A673 (cell line): ENCODE measurements around the gene CDC6. TPM values are rescaled to one million over a fixed set of nuclear protein-coding genes. Genes with fewer than 3 reads are reported as not detected.

Experiments used
- BruUV-seq: library from RNA; stranded (reverse); fragments of 400-500 nt; replicated peaks from 2 replicates; lab custom pipeline; 2021; lab: Mats Ljungman, UMichigan
- CTCF ChIA-PET: fragments of 300-600 bp; sonication (Branson Sonifier 250); formaldehyde crosslinking; loops from one replicate; lab custom pipeline; 2022; ENCODE audit warnings: antibody characterized with exemption; lab: Charles Lee
- POLR2A ChIA-PET: fragments of 300-600 bp; sonication (Branson Sonifier 250); formaldehyde crosslinking; loops from one replicate; lab custom pipeline; 2022; ENCODE audit warnings: antibody characterized with exemption; ENCODE audit not compliant: low non-redundant PET; lab: Charles Lee
- DNase-seq: peaks from one replicate; pipeline ENCODE4 v3.0.0-alpha.2; 2015; ENCODE audit warnings: low spot score
- H3K27ac ChIP-seq: fragments of 200-600 bp; sonication (generic); 2 replicates; pipeline ENCODE4 v1.5.1; 2016; ENCODE audit warnings: mixed run types, low read depth, mild to moderate bottlenecking, mixed read lengths, antibody characterized with exemption, low read length; ENCODE audit not compliant: poor library complexity, severe bottlenecking
- H3K27me3 ChIP-seq: fragments of 200-600 bp; sonication (generic); replicated peaks from 2 replicates; pipeline ENCODE4 v1.6.1; 2017; ENCODE audit warnings: mixed run types, low read depth, mild to moderate bottlenecking, mixed read lengths, antibody characterized with exemption, low read length; ENCODE audit not compliant: insufficient read depth, poor library complexity
- H3K36me3 ChIP-seq: fragments of 200-600 bp; sonication (generic); 2 replicates; pipeline ENCODE4 v1.6.1; 2016; ENCODE audit warnings: mixed run types, mild to moderate bottlenecking, mixed read lengths, antibody characterized with exemption, low read length; ENCODE audit not compliant: insufficient read depth, poor library complexity, severe bottlenecking
- H3K4me1 ChIP-seq: fragments of 200-600 bp; sonication (generic); 2 replicates; pipeline ENCODE4 v1.6.1; 2017; ENCODE audit warnings: mixed run types, mild to moderate bottlenecking, mixed read lengths, antibody characterized with exemption, low read length; ENCODE audit not compliant: insufficient read depth, poor library complexity, severe bottlenecking
- H3K4me3 ChIP-seq: fragments of 200-600 bp; sonication (generic); 2 replicates; pipeline ENCODE4 v1.5.1; 2016; ENCODE audit warnings: low read depth, mixed run types, mild to moderate bottlenecking, mixed read lengths, low read length; ENCODE audit not compliant: poor library complexity, severe bottlenecking
- H3K9me3 ChIP-seq: fragments of 200-600 bp; sonication (generic); 2 replicates; pipeline ENCODE4 v1.6.1; 2016; ENCODE audit warnings: mixed run types, low read depth, mild to moderate bottlenecking, mixed read lengths, antibody characterized with exemption, low read length; ENCODE audit not compliant: poor library complexity, severe bottlenecking
- EZH2 ChIP-seq: fragments of 200-600 bp; sonication (generic); IDR thresholded peaks from 2 replicates; pipeline ENCODE4 v1.6.1; 2017; ENCODE audit warnings: borderline replicate concordance, low read depth, mild to moderate bottlenecking, mixed read lengths, antibody characterized with exemption, low read length; ENCODE audit not compliant: poor library complexity, severe bottlenecking
- intact Hi-C: fragments of 100-400 bp; cut with micrococcal nuclease; formaldehyde crosslinking; loops from one replicate; pipeline ENCODE4 v1.10.0; 2022; ENCODE audit not compliant: unreplicated experiment
- total RNA-seq: library from RNA; stranded (reverse); gene quantifications from 2 replicates; pipeline ENCODE4 v1.2.3, GENCODE V29; 2021
- TF ChIP-seq, protein P1 (sequence below): fragments of 300-800, 200-600 bp; sonication (generic); conservative IDR thresholded peaks from 2 replicates; pipeline ENCODE4 v1.5.1; 2017; ENCODE audit warnings: low read depth, mild to moderate bottlenecking, antibody characterized with exemption, low read length, moderate library complexity, mixed read lengths

CDC6 gene
- total RNA-seq, 1 experiment from 2014 or later = 85.7 TPM

- TF ChIP-seq EZH2 = no peak
- TF ChIP-seq, protein P1, sequence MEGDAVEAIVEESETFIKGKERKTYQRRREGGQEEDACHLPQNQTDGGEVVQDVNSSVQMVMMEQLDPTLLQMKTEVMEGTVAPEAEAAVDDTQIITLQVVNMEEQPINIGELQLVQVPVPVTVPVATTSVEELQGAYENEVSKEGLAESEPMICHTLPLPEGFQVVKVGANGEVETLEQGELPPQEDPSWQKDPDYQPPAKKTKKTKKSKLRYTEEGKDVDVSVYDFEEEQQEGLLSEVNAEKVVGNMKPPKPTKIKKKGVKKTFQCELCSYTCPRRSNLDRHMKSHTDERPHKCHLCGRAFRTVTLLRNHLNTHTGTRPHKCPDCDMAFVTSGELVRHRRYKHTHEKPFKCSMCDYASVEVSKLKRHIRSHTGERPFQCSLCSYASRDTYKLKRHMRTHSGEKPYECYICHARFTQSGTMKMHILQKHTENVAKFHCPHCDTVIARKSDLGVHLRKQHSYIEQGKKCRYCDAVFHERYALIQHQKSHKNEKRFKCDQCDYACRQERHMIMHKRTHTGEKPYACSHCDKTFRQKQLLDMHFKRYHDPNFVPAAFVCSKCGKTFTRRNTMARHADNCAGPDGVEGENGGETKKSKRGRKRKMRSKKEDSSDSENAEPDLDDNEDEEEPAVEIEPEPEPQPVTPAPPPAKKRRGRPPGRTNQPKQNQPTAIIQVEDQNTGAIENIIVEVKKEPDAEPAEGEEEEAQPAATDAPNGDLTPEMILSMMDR = no peak
- DNase-seq = no peak
- CTCF ChIA-PET = no interaction called here
- Histone ChIP-seq H3K4me1 (peaks cover 27% of the 10 kb centered on the region), H3K36me3 (no peaks in the 10 kb centered on the region), H3K27ac (no peak overlapping the region), H3K4me3 (no peak overlapping the region), H3K9me3 (no peaks in the 10 kb centered on the region), H3K27me3 (no peaks in the 10 kb centered on the region)
- POLR2A ChIA-PET = interaction anchor here (0.5 kb wide), 1 partner anchor 123 kb away, joined by 10 read pairs; no protein-coding TSS in a partner anchor
- BruUV-seq = no TSS peak
- intact Hi-C loops = no loop called here
Measured at GRCh38 chr17:40326014-40326831, 38.5 kb downstream of the CDC6 start.

DNA sequence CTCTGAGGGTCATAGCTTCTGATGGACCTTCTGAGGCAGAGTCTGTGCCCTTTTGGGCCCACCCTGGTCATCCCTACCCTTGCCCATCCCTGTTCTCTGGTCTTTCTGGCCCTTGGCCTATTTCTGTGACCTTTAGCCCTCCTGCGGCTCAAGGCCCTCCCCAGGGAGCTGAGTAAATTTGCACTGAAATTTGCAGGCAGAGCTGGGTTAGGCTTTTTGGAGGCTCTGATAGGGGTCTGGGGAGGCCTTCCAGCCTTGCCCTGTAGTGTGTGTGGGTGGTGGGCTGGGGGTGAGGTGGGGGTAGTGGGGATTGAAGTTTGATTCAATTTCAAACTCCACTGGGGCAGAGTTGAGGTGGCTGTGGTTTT lies 39.1 kb downstream of the CDC6 start:
- CTCF ChIA-PET = no interaction called here
- POLR2A ChIA-PET = no interaction called here

GRCh38 chr17:40327244-40327729 lies 39.6 kb downstream of the CDC6 start:
- Histone ChIP-seq H3K27me3 (no peaks in the 10 kb centered on the region), H3K9me3 (no peaks in the 10 kb centered on the region), H3K27ac (no peak overlapping the region), H3K4me3 (no peak overlapping the region), H3K36me3 (no peaks in the 10 kb centered on the region), H3K4me1 (peaks cover 18% of the 10 kb centered on the region)
- ChIA-PET CTCF (no interaction called here), POLR2A (no interaction called here)
- intact Hi-C loops = no loop called here
- TF ChIP-seq EZH2 = no peak
- TF ChIP-seq, protein P1 = no peak
- DNase-seq = no peak
- no TSS peak for BruUV-seq

More for the DNA sequence above, 39.1 kb downstream of the CDC6 start:
- Histone ChIP-seq H3K9me3 (no peaks in the 10 kb centered on the region), H3K4me1 (peaks cover 22% of the 10 kb centered on the region), H3K27ac (no peak overlapping the region), H3K36me3 (no peaks in the 10 kb centered on the region), H3K27me3 (no peaks in the 10 kb centered on the region), H3K4me3 (no peak overlapping the region)
- no TSS peak for BruUV-seq
- TF ChIP-seq, protein P1 = no peak
- TF ChIP-seq EZH2 = no peak
- intact Hi-C loops = no loop called here
- DNase-seq = no peak
